ENCODE measurements around the gene SPAG9.
A peak's percentile ranks its signal among the peaks of the same experiment; 100 is the strongest.
"Not testable (repeated sequence)": the region's sequence is repeated elsewhere in the genome, so short reads cannot be mapped to it uniquely, and the experiment has no call there.

Gene SPAG9

DNA sequence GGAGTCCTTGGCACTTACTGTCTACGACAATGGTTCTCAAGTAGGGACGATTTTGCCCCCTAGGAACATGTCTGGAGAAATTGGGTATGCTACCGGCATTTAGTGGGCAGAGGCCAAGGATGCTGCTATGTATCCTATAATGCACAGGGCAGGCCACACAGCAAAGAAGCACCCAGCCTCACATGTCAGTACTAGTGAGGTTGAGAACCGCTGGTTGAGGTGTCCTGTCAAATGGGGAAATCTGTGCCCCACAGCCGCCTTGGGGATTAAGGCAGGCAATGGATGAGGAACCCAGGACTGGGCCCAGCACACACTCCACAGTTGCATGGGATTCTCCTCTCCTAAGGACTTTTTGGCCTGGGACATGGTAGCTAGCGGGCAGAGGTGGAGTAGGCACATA, 167.8 kb downstream of the SPAG9 start:
- DNase-seq (ENCODE audit: low read depth) = no peak

GRCh38 chr17:50952013-50952412, 168.7 kb downstream of the SPAG9 start:
- DNase-seq (ENCODE audit: low read depth) = no peak

- peak; percentile 26 for DNase-seq (ENCODE audit: low read depth)
Observed at GRCh38 chr17:50949989-50950877, 170.4 kb downstream of the SPAG9 start.

GRCh38 chr17:50949128-50949988, 171.3 kb downstream of the SPAG9 start:
- DNase-seq (ENCODE audit: low read depth) = no peak

- no peak for DNase-seq (ENCODE audit: low read depth)
Observed at GRCh38 chr17:50948711-50949110, 172.0 kb downstream of the SPAG9 start.

DNA sequence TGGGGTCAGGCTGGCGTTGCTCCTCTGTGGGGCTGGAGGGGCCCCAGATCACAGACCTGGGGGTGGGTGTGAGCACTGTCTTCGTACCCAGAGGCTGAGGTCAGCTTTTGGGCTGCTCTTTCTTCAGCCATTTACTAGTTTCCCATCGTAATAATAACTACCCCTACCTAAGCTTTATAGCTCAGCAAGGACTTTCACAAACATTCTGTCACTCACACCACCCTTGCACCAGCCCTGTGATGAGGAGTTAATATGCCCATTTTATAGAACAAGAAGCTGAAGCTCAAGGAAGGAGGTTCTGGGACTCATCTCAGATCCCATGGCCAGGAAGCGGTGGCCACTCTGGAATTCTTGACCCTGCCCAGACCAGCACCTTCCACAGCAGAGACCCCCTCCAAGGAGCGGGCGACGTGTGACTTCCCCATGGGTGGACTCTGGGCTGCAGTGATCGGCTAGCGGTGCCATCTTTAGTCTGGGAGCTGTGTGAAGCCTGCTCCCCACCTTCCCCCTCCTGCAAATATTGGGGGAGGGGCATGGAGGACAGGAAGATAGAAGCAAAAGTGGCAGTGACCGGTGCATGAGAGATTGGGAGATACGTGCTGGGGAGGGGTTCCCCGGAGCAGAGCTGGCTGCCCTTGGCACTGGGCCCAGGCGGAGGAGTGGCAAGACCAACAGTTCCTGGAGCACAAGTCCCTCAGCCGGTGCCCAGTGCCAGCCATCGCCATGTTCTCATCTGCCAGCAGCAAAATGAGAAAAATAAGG, 172.7 kb downstream of the SPAG9 start:
- DNase-seq (ENCODE audit: low read depth) = no peak

- no peak for DNase-seq (ENCODE audit: low read depth)
Observed at GRCh38 chr17:50946891-50947781, 173.5 kb downstream of the SPAG9 start.

DNA sequence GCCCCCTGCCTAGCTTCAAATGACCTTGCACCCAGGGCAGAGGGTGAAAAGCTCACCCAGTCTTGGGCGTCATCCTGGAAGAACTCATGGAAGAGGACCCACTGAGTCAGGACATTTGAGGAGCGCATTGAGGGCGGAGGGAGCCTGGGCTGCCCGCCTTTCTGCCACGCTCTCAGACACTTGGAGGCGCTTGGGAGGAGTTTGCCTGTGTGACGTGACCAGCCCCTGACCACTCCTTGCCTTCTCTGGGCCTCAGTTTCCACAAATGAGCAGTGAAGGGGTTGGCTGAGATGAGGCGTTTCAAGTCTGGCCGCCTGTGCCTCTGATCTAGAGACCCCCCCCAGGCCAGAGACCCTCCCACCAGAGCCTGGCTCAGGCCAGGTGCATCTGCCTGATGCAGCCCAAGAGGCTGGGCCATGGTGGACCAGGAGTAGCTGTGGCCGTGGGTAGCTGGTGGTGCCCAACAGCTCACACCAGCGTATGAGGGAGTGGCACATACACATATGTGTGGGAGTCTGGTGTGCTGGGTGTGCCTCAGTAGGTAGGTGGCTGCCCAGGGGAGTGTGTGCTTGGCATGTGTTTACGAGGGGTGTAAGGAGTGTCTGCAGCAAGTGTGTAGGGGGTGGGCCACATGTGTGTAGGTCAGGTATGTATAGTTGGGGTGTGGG, 174.3 kb downstream of the SPAG9 start:
- DNase-seq (ENCODE audit: low read depth) = no peak

DNA sequence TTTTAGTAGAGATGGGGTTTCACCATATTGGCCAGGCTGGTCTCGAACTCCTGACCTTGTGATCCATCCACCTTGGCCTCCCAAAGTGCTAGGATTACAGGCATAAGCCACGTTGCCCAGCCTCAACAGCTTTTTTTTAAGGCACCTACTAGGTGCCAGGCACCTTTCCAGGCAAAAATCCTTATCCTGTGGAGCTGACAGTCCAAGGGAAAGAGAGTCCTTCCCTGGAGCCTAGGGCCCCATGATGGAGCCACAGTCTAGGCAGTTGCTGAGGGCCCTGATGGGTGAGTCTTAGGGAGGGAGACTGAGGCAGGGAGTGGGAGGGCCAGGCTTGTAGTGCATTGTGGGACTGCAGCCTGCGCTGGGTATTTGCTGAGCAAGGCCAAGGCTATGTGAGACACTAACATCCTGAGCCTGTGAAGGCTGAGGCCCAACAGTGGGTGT, 174.9 kb downstream of the SPAG9 start:
- DNase-seq (ENCODE audit: low read depth) = no peak

- no peak for DNase-seq (ENCODE audit: low read depth)
Observed at GRCh38 chr17:50944902-50945720, 175.6 kb downstream of the SPAG9 start.

DNA sequence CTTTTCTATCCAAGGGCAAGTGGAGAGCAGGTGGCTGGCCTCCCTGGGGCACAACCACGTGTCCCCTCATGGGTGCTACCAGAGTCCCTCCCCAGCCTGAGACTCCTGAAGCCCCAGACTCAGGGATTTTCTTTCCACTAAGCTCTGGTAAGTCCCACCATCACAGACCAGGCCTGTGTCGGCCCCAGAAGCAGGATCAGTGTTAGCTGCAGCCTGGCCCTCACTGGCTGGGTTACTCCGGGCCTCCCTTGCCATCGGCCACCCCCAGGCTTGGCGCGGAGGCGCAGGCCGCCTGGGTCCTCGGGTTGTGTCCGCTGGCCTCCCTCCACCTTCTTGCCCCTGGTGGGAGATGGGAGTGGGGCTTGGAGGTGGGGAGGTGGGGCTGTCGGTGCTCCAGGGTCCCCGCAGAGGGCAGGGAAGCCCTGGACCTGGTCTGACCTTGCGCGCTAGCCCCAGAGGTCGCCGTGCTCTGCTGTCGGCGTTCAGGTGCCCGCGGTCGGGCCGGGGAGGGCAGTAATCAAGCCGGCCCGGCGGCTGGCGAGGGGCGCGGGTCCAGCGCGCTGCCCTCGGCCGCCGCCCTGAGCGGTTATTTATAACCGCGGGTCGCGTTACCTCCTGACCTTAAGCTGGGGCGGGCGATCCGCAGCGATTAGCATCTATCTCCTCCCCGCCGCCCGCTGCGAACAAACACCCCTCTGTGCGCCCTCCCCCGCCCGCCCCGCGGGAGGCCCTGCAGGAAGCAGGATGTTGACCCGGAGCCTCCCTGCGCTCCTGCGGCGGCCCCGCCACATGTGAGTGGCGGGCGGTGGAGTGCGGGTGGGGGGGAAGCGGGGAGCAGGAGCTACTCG, 176.4 kb downstream of the SPAG9 start:
- peak; percentile 46 for DNase-seq (ENCODE audit: low read depth)

DNA sequence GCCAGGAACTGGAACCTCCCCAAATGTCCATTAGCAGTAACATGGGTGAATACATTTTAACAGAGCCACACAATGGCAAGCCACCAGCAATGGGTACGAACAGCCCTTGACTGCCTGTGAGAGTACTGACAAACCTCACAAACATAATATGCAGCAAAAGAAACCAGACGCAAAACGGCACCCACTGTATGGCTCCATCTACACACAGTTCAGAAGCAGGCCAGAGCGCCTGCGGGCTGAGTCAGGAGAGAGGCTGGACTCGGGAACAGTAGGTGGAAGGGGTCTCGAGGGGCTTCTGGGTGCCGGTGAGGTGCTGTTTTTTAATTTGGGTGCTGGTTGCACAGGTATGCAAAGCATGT, 177.1 kb downstream of the SPAG9 start:
- no peak for DNase-seq (ENCODE audit: low read depth)

DNA sequence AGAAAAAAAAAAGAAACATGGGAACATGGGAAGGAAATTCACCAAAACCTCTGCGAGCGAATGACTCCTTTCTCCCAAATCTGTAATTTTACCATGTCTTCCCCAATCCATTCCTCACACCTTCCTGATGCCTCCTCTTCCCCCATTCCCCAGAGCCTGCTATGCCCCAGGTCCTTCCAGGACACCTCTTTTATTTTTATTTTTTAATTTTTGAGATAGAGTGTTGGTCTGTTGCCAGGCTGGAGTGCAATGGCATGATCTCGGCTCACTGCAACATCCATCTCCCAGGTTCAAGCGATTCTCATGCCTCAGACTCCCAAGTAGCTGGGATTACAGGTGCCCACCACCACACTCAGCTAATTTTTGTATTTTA, 179.0 kb downstream of the SPAG9 start:
- not testable (repeated sequence) for DNase-seq (ENCODE audit: low read depth)

- DNase-seq (ENCODE audit: low read depth) = no peak
Observed at GRCh38 chr17:50939795-50940684, 180.6 kb downstream of the SPAG9 start.

GRCh38 chr17:50939542-50939794, 181.2 kb downstream of the SPAG9 start:
- DNase-seq (ENCODE audit: low read depth) = no peak

GRCh38 chr17:50938821-50939541, 181.7 kb downstream of the SPAG9 start:
- no peak for DNase-seq (ENCODE audit: low read depth)

GRCh38 chr17:50935996-50936266, 184.7 kb downstream of the SPAG9 start:
- no peak for DNase-seq (ENCODE audit: low read depth)
